Sigmoid colon (tissue), 7 donors: ENCODE data around the gene SPRR1A. TPM values are rescaled to one million over a fixed set of nuclear protein-coding genes. Genes with fewer than 3 reads are reported as not detected.

ENCODE experiments used
- DNase-seq: peaks from one replicate; pipeline ENCODE4 v3.0.0-alpha.2; 2019
- H3K27ac ChIP-seq, 4 donors: fragments of 200-600 bp; sonication (generic); one replicate each; pipeline ENCODE4 v1.5.1; 2016 to 2019; ENCODE audit warnings: mild to moderate bottlenecking in 1 of 4
- H3K27me3 ChIP-seq, 3 donors: fragments of 200-600 bp; sonication (generic); one replicate each; pipeline ENCODE4 v1.5.1; 2019; ENCODE audit warnings: mild to moderate bottlenecking in 1 of 3
- H3K36me3 ChIP-seq, 4 donors: fragments of 200-600 bp; sonication (generic); one replicate each; pipeline ENCODE4 v1.5.1; 2016 to 2019
- H3K4me1 ChIP-seq, 4 donors: fragments of 200-600 bp; sonication (generic); one replicate each; pipeline ENCODE4 v1.5.1; 2017 to 2019
- H3K4me3 ChIP-seq, 4 donors: fragments of 200-600 bp; sonication (generic); one replicate each; pipeline ENCODE4 v1.5.1; 2017 to 2019; ENCODE audit warnings: mild to moderate bottlenecking in 2 of 4, moderate library complexity in 1 of 4
- H3K9me3 ChIP-seq, 4 donors: fragments of 200-600 bp in 3 of 4; sonication (generic) in 3 of 4; one replicate each; pipeline versions ENCODE4 v1.5.1 to v1.6.1; 2013 to 2019
- CTCF ChIP-seq, 4 experiments: fragments of 450-650 bp in 3 of 4; fragments of 200-600 bp in 1 of 4; IDR thresholded peaks; one replicate each; pipeline ENCODE4 v1.5.1; 2016 to 2019; ENCODE audit warnings: antibody characterized with exemption in 4 of 4, mild to moderate bottlenecking in 3 of 4, moderate library complexity in 2 of 4
- EP300 ChIP-seq, 4 donors: sonication (generic); formaldehyde crosslinking; IDR thresholded peaks; one replicate each; pipeline ENCODE4 v1.6.1; 2017; ENCODE audit warnings: antibody characterized with exemption in 4 of 4
- POLR2A ChIP-seq, 2 donors: fragments of 450-650 bp; IDR thresholded peaks; one replicate each; pipeline ENCODE4 v1.6.1; 2016; ENCODE audit warnings: antibody characterized with exemption in 2 of 2, mild to moderate bottlenecking in 2 of 2, moderate library complexity in 2 of 2
- POLR2AphosphoS5 ChIP-seq, 4 donors: sonication (generic); formaldehyde crosslinking; IDR thresholded peaks; one replicate each; pipeline ENCODE4 v1.6.1; 2017; ENCODE audit warnings: antibody characterized with exemption in 4 of 4
- WGBS, 2 donors: extraction: QIAGEN DNeasy Blood & Tissue Kit; methylation state at CpG; one replicate each; pipeline ENCODE4 v1.1.7; 2013; 5-methylcytosine and 5-hydroxymethylcytosine counted together
- intact Hi-C: fragments of 100-400 bp; cut with DNase I; formaldehyde crosslinking; loops from one replicate; pipeline ENCODE4 v1.15.1; 2023
- polyA plus RNA-seq, 3 donors: library from polyadenylated mRNA; stranded (reverse); fragments of 200-250 nt; gene quantifications; one replicate each; pipeline ENCODE4 v1.2.3, GENCODE V29; 2013
- small RNA-seq, 3 donors: library from RNA; depleted of rRNA; stranded (forward); fragments of <200 nt; gene quantifications; one replicate each; pipeline ENCODE3, GENCODE V24; 2016
- total RNA-seq, 4 donors: library from RNA; depleted of rRNA; stranded (reverse); fragments of >200 nt; gene quantifications; one replicate each; pipeline ENCODE4 v1.1.0, GENCODE V29; 2016
- donor health status: healthy with polysubstance abuse.
- donor health status: Bipolar disorder and iron deficiency.
- donor health status: healthy.

The SPRR1A gene
- total and polyA plus RNA-seq, 7 donors: not detected

GRCh38 chr1:153032073-153032472 is 48.2 kb downstream of the SPRR1A start:
- no peak for DNase-seq
- Histone ChIP-seq H3K4me1 (no peaks in the 10 kb centered on the region), H3K27ac (no peak overlapping the region), H3K4me3 (no peak overlapping the region), H3K36me3 (no peaks in the 10 kb centered on the region), H3K9me3 (no peaks in the 10 kb centered on the region), H3K27me3 (no peaks in the 10 kb centered on the region)
- TF ChIP-seq CTCF (IDR thresholded peaks at IDR 0.05) (no peak), POLR2A (IDR thresholded peaks at IDR 0.05) (no peak), POLR2AphosphoS5 (IDR thresholded peaks at IDR 0.05) (no peak), EP300 (IDR thresholded peaks at IDR 0.05) (no peak)
- intact Hi-C loops: no loop called here

- intact Hi-C loops: no loop called here
- Histone ChIP-seq H3K9me3 (no peaks in the 10 kb centered on the region), H3K36me3 (no peaks in the 10 kb centered on the region), H3K27me3 (no peaks in the 10 kb centered on the region), H3K4me3 (no peak overlapping the region), H3K4me1 (no peaks in the 10 kb centered on the region), H3K27ac (no peak overlapping the region)
- DNase-seq: no peak
- 54% methylated on average over 3 of the region's 3 CpGs for WGBS, 2 donors
- TF ChIP-seq EP300 (IDR thresholded peaks at IDR 0.05): no peak
- TF ChIP-seq CTCF (IDR thresholded peaks at IDR 0.05): no peak
- no peak for TF ChIP-seq POLR2A (IDR thresholded peaks at IDR 0.05)
- TF ChIP-seq POLR2AphosphoS5 (IDR thresholded peaks at IDR 0.05): no peak
Measured at GRCh38 chr1:153032677-153033308, 48.9 kb downstream of the SPRR1A start.

- intact Hi-C loops: no loop called here
- Histone ChIP-seq H3K27ac (no peak overlapping the region), H3K4me1 (no peaks in the 10 kb centered on the region), H3K4me3 (no peak overlapping the region), H3K9me3 (no peaks in the 10 kb centered on the region), H3K36me3 (no peaks in the 10 kb centered on the region), H3K27me3 (no peaks in the 10 kb centered on the region)
- 82 to 86% methylated on average over 1 of the region's 1 CpG for WGBS, 2 donors
- DNase-seq: no peak
- TF ChIP-seq POLR2AphosphoS5 (IDR thresholded peaks at IDR 0.05) (no peak), EP300 (IDR thresholded peaks at IDR 0.05) (no peak), CTCF (IDR thresholded peaks at IDR 0.05) (no peak), POLR2A (IDR thresholded peaks at IDR 0.05) (no peak)
Measured at GRCh38 chr1:153035211-153035610, 51.3 kb downstream of the SPRR1A start.

Small RNA genes lying within 50 kb of the gene (small RNA-seq; reads per million reads assigned to genes)
- gene AL356867.1: 0 reads per million in 3 donors
- gene RF00322: 0 reads per million in 3 donors
- gene SPRR1A: 0 reads per million in 3 donors

Other genes starting within 250 kb of the SPRR1A start
- not detected for gene KPRP, start 226.1 kb upstream of the SPRR1A start, total RNA-seq
- gene KPRP, start 226.1 kb upstream of the SPRR1A start, polyA plus RNA-seq: not detected
- gene LCE1F, start 208.9 kb upstream of the SPRR1A start, total RNA-seq: not detected
- not detected for gene LCE1F, start 208.9 kb upstream of the SPRR1A start, polyA plus RNA-seq
- gene LCE1E, start 197.8 kb upstream of the SPRR1A start, total RNA-seq: not detected
- gene LCE1E, start 197.8 kb upstream of the SPRR1A start, polyA plus RNA-seq: not detected
- gene LCE1D, start 187.4 kb upstream of the SPRR1A start, total RNA-seq: not detected
- not detected for gene LCE1D, start 187.4 kb upstream of the SPRR1A start, polyA plus RNA-seq
- gene LCE1C, start 177.4 kb upstream of the SPRR1A start, total RNA-seq: not detected
- not detected for gene LCE1C, start 177.4 kb upstream of the SPRR1A start, polyA plus RNA-seq
- gene LCE1B, start 172.1 kb upstream of the SPRR1A start, total RNA-seq: not detected
- gene LCE1B, start 172.1 kb upstream of the SPRR1A start, polyA plus RNA-seq: not detected
- not detected for gene LCE1A, start 156.6 kb upstream of the SPRR1A start, total RNA-seq
- not detected for gene LCE1A, start 156.6 kb upstream of the SPRR1A start, polyA plus RNA-seq
- gene LCE6A, start 141.2 kb upstream of the SPRR1A start, total RNA-seq: not detected
- 1 to 10 TPM in 1 of 3 donors, not detected in 2; 2.4 TPM for gene LCE6A, start 141.2 kb upstream of the SPRR1A start, polyA plus RNA-seq
- not detected for gene LCE7A, start 124.1 kb upstream of the SPRR1A start, total RNA-seq
- gene LCE7A, start 124.1 kb upstream of the SPRR1A start, polyA plus RNA-seq: not detected
- not detected for gene SMCP, start 105.8 kb upstream of the SPRR1A start, total RNA-seq
- gene SMCP, start 105.8 kb upstream of the SPRR1A start, polyA plus RNA-seq: not detected
- gene IVL, start 75.5 kb upstream of the SPRR1A start, total RNA-seq: not detected
- 1 to 10 TPM in 1 of 3 donors, under 1 TPM in 1, not detected in 1; 0.03 to 1.2 TPM for gene IVL, start 75.5 kb upstream of the SPRR1A start, polyA plus RNA-seq
- not detected for gene SPRR5, start 36.9 kb upstream of the SPRR1A start, total RNA-seq
- not detected for gene SPRR5, start 36.9 kb upstream of the SPRR1A start, polyA plus RNA-seq
- gene SPRR4, start 13.4 kb upstream of the SPRR1A start, total RNA-seq: not detected
- not detected for gene SPRR4, start 13.4 kb upstream of the SPRR1A start, polyA plus RNA-seq
- not detected for gene SPRR3, start 17.7 kb downstream of the SPRR1A start, total RNA-seq
- 10 to 100 TPM in 1 of 3 donors, 1 to 10 TPM in 1, not detected in 1; 2.1 to 13.2 TPM for gene SPRR3, start 17.7 kb downstream of the SPRR1A start, polyA plus RNA-seq
- gene SPRR1B, start 47.1 kb downstream of the SPRR1A start, total RNA-seq: not detected
- gene SPRR1B, start 47.1 kb downstream of the SPRR1A start, polyA plus RNA-seq: 1 to 10 TPM in 1 of 3 donors, under 1 TPM in 1, not detected in 1; 0.19 to 3.0 TPM
- not detected for gene SPRR2D, start 57.0 kb downstream of the SPRR1A start, total RNA-seq
- under 1 TPM in 1 of 3 donors, not detected in 2; 0.29 TPM for gene SPRR2D, start 57.0 kb downstream of the SPRR1A start, polyA plus RNA-seq
- not detected for gene SPRR2A, start 73.4 kb downstream of the SPRR1A start, total RNA-seq
- 1 to 10 TPM in 1 of 3 donors, under 1 TPM in 1, not detected in 1; 0.42 to 2.4 TPM for gene SPRR2A, start 73.4 kb downstream of the SPRR1A start, polyA plus RNA-seq
- not detected for gene SPRR2B, start 87.5 kb downstream of the SPRR1A start, total RNA-seq
- not detected for gene SPRR2B, start 87.5 kb downstream of the SPRR1A start, polyA plus RNA-seq
- not detected for gene SPRR2E, start 110.4 kb downstream of the SPRR1A start, total RNA-seq
- 1 to 10 TPM in 1 of 3 donors, under 1 TPM in 1, not detected in 1; 0.16 to 1.8 TPM for gene SPRR2E, start 110.4 kb downstream of the SPRR1A start, polyA plus RNA-seq
- gene SPRR2F, start 129.4 kb downstream of the SPRR1A start, total RNA-seq: not detected
- gene SPRR2F, start 129.4 kb downstream of the SPRR1A start, polyA plus RNA-seq: not detected
- gene SPRR2G, start 166.8 kb downstream of the SPRR1A start, total RNA-seq: not detected
- not detected for gene SPRR2G, start 166.8 kb downstream of the SPRR1A start, polyA plus RNA-seq
- not detected for gene LELP1, start 219.3 kb downstream of the SPRR1A start, total RNA-seq
- gene LELP1, start 219.3 kb downstream of the SPRR1A start, polyA plus RNA-seq: not detected
- not detected for gene PRR9, start 233.5 kb downstream of the SPRR1A start, total RNA-seq
- not detected for gene PRR9, start 233.5 kb downstream of the SPRR1A start, polyA plus RNA-seq